Stimulated activated CD4-positive, alpha-beta T cell treated with anti-CD3 and anti-CD28 coated beads, Interleukin-4, amount 100 ng/mL, for 24 hours (primary cell): ENCODE results near the gene AGMO.

Source experiments
- DNase-seq: peaks from one replicate; pipeline ENCODE4 v3.0.0-alpha.2; 2020

Gene AGMO

GRCh38 chr7:15452670-15453069 lies 109.1 kb downstream of the AGMO start:
- DNase-seq = no peak

GRCh38 chr7:15446722-15447121 lies 115.1 kb downstream of the AGMO start:
- DNase-seq = no peak

- no peak for DNase-seq
These were observed 115.5 kb downstream of the AGMO start for GRCh38 chr7:15446280-15446679.

- DNase-seq = no peak
These were observed 119.9 kb downstream of the AGMO start for GRCh38 chr7:15441915-15442314.

- no peak for DNase-seq
These were observed 121.3 kb downstream of the AGMO start for GRCh38 chr7:15440482-15440881.

GRCh38 chr7:15439853-15440252 lies 122.0 kb downstream of the AGMO start:
- no peak for DNase-seq

- DNase-seq = no peak
These were observed 128.7 kb downstream of the AGMO start for GRCh38 chr7:15433151-15433550.

- no peak for DNase-seq
These were observed 130.9 kb downstream of the AGMO start for GRCh38 chr7:15430911-15431310.

GRCh38 chr7:15430191-15430590 lies 131.6 kb downstream of the AGMO start:
- DNase-seq = no peak

- no peak for DNase-seq
These were observed 137.3 kb downstream of the AGMO start for GRCh38 chr7:15424468-15424867.

- DNase-seq = no peak
These were observed 142.2 kb downstream of the AGMO start for GRCh38 chr7:15419596-15419995.

GRCh38 chr7:15418264-15418663 lies 143.6 kb downstream of the AGMO start:
- DNase-seq = no peak

GRCh38 chr7:15417341-15417988 lies 144.3 kb downstream of the AGMO start:
- DNase-seq = no peak

GRCh38 chr7:15411019-15411418 lies 150.8 kb downstream of the AGMO start:
- DNase-seq = no peak

- no peak for DNase-seq
These were observed 153.9 kb downstream of the AGMO start for GRCh38 chr7:15407910-15408309.

- no peak for DNase-seq
These were observed 158.1 kb downstream of the AGMO start for GRCh38 chr7:15403751-15404150.

- DNase-seq = no peak
These were observed 158.5 kb downstream of the AGMO start for GRCh38 chr7:15403315-15403714.

- DNase-seq = no peak
These were observed 159.2 kb downstream of the AGMO start for GRCh38 chr7:15402436-15403136.

- DNase-seq = no peak
These were observed 161.4 kb downstream of the AGMO start for GRCh38 chr7:15400440-15400839.

GRCh38 chr7:15399441-15399840 lies 162.4 kb downstream of the AGMO start:
- no peak for DNase-seq

- DNase-seq = no peak
These were observed 163.7 kb downstream of the AGMO start for GRCh38 chr7:15397922-15398760.

GRCh38 chr7:15397159-15397550 lies 164.7 kb downstream of the AGMO start:
- no peak for DNase-seq

GRCh38 chr7:15396210-15397158 lies 165.3 kb downstream of the AGMO start:
- no peak for DNase-seq
